COR-L47 (cell line): ENCODE data around the gene CCDC40.

Source experiments
- DNase-seq: peaks from one replicate; lab custom pipeline; 2025; lab: John Stamatoyannopoulos, UW

The CCDC40 gene

GRCh38 chr17:80115159-80115558 lies 78.7 kb downstream of the CCDC40 start:
- DNase-seq, result no peak

- no peak for DNase-seq
Measured at GRCh38 chr17:80116276-80116920, 80.0 kb downstream of the CCDC40 start.

- no peak for DNase-seq
Measured at GRCh38 chr17:80116921-80117380, 80.5 kb downstream of the CCDC40 start.

GRCh38 chr17:80117491-80118401 lies 81.3 kb downstream of the CCDC40 start:
- no peak for DNase-seq

- DNase-seq, result no peak
Measured at GRCh38 chr17:80118601-80119270, 82.3 kb downstream of the CCDC40 start.

- DNase-seq, result no peak
Measured at GRCh38 chr17:80119271-80119791, 82.9 kb downstream of the CCDC40 start.

GRCh38 chr17:80119839-80120238 lies 83.4 kb downstream of the CCDC40 start:
- DNase-seq, result no peak

- no peak for DNase-seq
Measured at GRCh38 chr17:80122026-80122575, 85.7 kb downstream of the CCDC40 start.

GRCh38 chr17:80122926-80123505 lies 86.6 kb downstream of the CCDC40 start:
- DNase-seq, result no peak

- DNase-seq, result no peak
Measured at GRCh38 chr17:80123791-80124190, 87.3 kb downstream of the CCDC40 start.

- no peak for DNase-seq
Measured at GRCh38 chr17:80124351-80124981, 88.0 kb downstream of the CCDC40 start.

- no peak for DNase-seq
Measured at GRCh38 chr17:80125656-80126448, 89.4 kb downstream of the CCDC40 start.

GRCh38 chr17:80126449-80126715 lies 89.9 kb downstream of the CCDC40 start:
- no peak for DNase-seq

- DNase-seq, result no peak
Measured at GRCh38 chr17:80129006-80129565, 92.6 kb downstream of the CCDC40 start.

GRCh38 chr17:80130992-80131391 lies 94.5 kb downstream of the CCDC40 start:
- DNase-seq, result no peak

- DNase-seq, result no peak
Measured at GRCh38 chr17:80132906-80133625, 96.6 kb downstream of the CCDC40 start.

GRCh38 chr17:80133626-80133970 lies 97.2 kb downstream of the CCDC40 start:
- no peak for DNase-seq

- DNase-seq, result no peak
Measured at GRCh38 chr17:80137131-80137530, 100.7 kb downstream of the CCDC40 start.

GRCh38 chr17:80138856-80139426 lies 102.5 kb downstream of the CCDC40 start:
- DNase-seq, result no peak
